Epithelial cell of proximal tubule (primary cell): ENCODE measurements around the gene NKAIN2. TPM values are rescaled to one million over a fixed set of nuclear protein-coding genes. Genes with fewer than 3 reads are reported as not detected.
"Not testable (repeated sequence)": the region's sequence is repeated elsewhere in the genome, so short reads cannot be mapped to it uniquely, and the experiment has no call there.

Source experiments
- DNase-seq: peaks from one replicate; pipeline ENCODE4 v3.0.0-alpha.2; 2011; ENCODE audit warnings: low read depth
- H3K4me3 ChIP-seq: 2 replicates; pipeline ENCODE4 v1.5.1; 2011; ENCODE audit warnings: low read depth, mild to moderate bottlenecking, low read length
- CTCF ChIP-seq: conservative IDR thresholded peaks from 2 replicates; pipeline ENCODE4 v1.5.1; 2012; ENCODE audit warnings: low read depth, mild to moderate bottlenecking, low read length
- total RNA-seq: library from RNA; depleted of rRNA; stranded (reverse); fragments of >200 nt; gene quantifications from 2 replicates; pipeline ENCODE4 v1.2.3, GENCODE V29; 2015

The NKAIN2 gene
- total RNA-seq, 1 donor from 2014 or later = under 0.01 TPM

- no peak for DNase-seq
Measured at GRCh38 chr6:124297507-124297906, 493.8 kb downstream of the NKAIN2 start.

GRCh38 chr6:124298730-124299129, 495.1 kb downstream of the NKAIN2 start:
- no peak for TF ChIP-seq CTCF
- no peak for DNase-seq
- no peak overlapping the region for H3K4me3 ChIP-seq

More at GRCh38 chr6:124297507-124297906, 493.8 kb downstream of the NKAIN2 start:
- no peak overlapping the region for H3K4me3 ChIP-seq
- no peak for TF ChIP-seq CTCF

GRCh38 chr6:124300907-124301306, 497.2 kb downstream of the NKAIN2 start:
- not testable (repeated sequence) for H3K4me3 ChIP-seq, DNase-seq

GRCh38 chr6:124303971-124304370, 500.3 kb downstream of the NKAIN2 start:
- no peak overlapping the region for H3K4me3 ChIP-seq
- no peak for DNase-seq
- no peak for TF ChIP-seq CTCF

- no peak overlapping the region for H3K4me3 ChIP-seq
- TF ChIP-seq CTCF = no peak
- no peak for DNase-seq
Measured at GRCh38 chr6:124310139-124310538, 506.5 kb downstream of the NKAIN2 start.

- no peak overlapping the region for H3K4me3 ChIP-seq
- no peak for TF ChIP-seq CTCF
- DNase-seq = no peak
Measured at GRCh38 chr6:124319410-124319809, 515.7 kb downstream of the NKAIN2 start.

- no peak for TF ChIP-seq CTCF
- no peak for DNase-seq
- no peak overlapping the region for H3K4me3 ChIP-seq
Measured at GRCh38 chr6:124324237-124324636, 520.6 kb downstream of the NKAIN2 start.

- no peak overlapping the region for H3K4me3 ChIP-seq
- TF ChIP-seq CTCF = no peak
- DNase-seq = no peak
Measured at GRCh38 chr6:124330197-124330596, 526.5 kb downstream of the NKAIN2 start.
